Uterus (tissue), 2 donors: ENCODE data around the gene LRP10.

Source experiments
- CTCF ChIP-seq, 4 experiments: fragments of 200-600 bp in 2 of 4; fragments of 450-650 bp in 2 of 4; sonication (generic) in 2 of 4; IDR thresholded peaks; one replicate each; pipeline ENCODE4 v1.5.1; 2016 to 2019; ENCODE audit warnings: antibody characterized with exemption in 4 of 4, mild to moderate bottlenecking in 2 of 4, moderate library complexity in 1 of 4
- POLR2A ChIP-seq, 2 donors: fragments of 450-650 bp; IDR thresholded peaks; one replicate each; pipeline ENCODE4 v1.6.1; 2016; ENCODE audit warnings: antibody characterized with exemption in 2 of 2, mild to moderate bottlenecking in 1 of 2, moderate library complexity in 1 of 2

DNA sequence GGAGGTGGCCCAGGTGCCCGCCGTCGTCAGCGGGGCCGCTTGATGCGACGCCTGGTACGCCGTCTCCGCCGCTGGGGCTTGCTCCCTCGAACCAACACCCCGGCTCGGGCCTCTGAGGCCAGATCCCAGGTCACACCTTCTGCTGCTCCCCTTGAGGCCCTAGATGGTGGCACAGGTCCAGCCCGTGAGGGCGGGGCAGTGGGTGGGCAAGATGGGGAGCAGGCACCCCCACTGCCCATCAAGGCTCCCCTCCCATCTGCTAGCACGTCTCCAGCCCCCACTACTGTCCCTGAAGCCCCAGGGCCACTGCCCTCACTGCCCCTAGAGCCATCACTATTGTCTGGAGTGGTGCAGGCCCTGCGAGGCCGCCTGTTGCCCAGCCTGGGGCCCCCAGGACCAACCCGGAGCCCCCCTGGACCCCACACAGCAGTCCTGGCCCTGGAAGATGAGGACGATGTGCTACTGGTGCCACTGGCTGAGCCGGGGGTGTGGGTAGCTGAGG lies 5.5 kb downstream of the LRP10 start:
- TF ChIP-seq CTCF (IDR thresholded peaks at IDR 0.05) (no peak), POLR2A (IDR thresholded peaks at IDR 0.05) (no peak)
